Type B pancreatic cell (in vitro differentiated cells): ENCODE measurements around the gene SLC35F3. TPM values are rescaled to one million over a fixed set of nuclear protein-coding genes. Genes with fewer than 3 reads are reported as not detected.
"Not testable (repeated sequence)": the region's sequence is repeated elsewhere in the genome, so short reads cannot be mapped to it uniquely, and the experiment has no call there.

ENCODE experiments used
- DNase-seq: peaks from one replicate; pipeline ENCODE4 v3.0.0; 2021; ENCODE audit warnings: mixed read lengths; ENCODE audit not compliant: unreplicated experiment; ENCODE audit errors: extremely low spot score
- H3K27ac Mint-ChIP-seq: 2 replicates; pipeline ENCODE4 v1.8.0; 2021; ENCODE audit warnings: mild to moderate bottlenecking, mixed read lengths
- H3K27me3 Mint-ChIP-seq: 2 replicates; pipeline ENCODE4 v1.8.0; 2021; ENCODE audit warnings: mixed read lengths
- H3K36me3 Mint-ChIP-seq: 2 replicates; pipeline ENCODE4 v1.8.0; 2021; ENCODE audit warnings: mixed read lengths
- H3K4me1 Mint-ChIP-seq: one replicate; pipeline ENCODE4 v1.8.0; 2021; ENCODE audit warnings: mixed read lengths; ENCODE audit not compliant: unreplicated experiment
- H3K4me3 Mint-ChIP-seq: 2 replicates; pipeline ENCODE4 v1.8.0; 2021; ENCODE audit warnings: mild to moderate bottlenecking, mixed read lengths
- H3K9me3 Mint-ChIP-seq: 2 replicates; pipeline ENCODE4 v1.8.0; 2021; ENCODE audit warnings: mixed read lengths
- CTCF ChIP-seq: fragments of 200-600 bp; sonication (generic); conservative IDR thresholded peaks from 2 replicates; pipeline ENCODE4 v1.5.0; 2021; ENCODE audit warnings: antibody characterized with exemption, mild to moderate bottlenecking
- total RNA-seq: library from RNA; stranded (reverse); gene quantifications from 2 replicates; pipeline ENCODE4 v1.2.1, GENCODE V29; 2021; ENCODE audit warnings: low replicate concordance

SLC35F3 gene
- total RNA-seq, 1 donor from 2014 or later, result 2.1 TPM

GRCh38 chr1:233883671-233884070 is 20.8 kb upstream of the SLC35F3 start:
- no peaks in the 10 kb centered on the region for H3K9me3 Mint-ChIP-seq
- TF ChIP-seq CTCF, result no peak
- peaks cover 3% of the 10 kb centered on the region for H3K27me3 Mint-ChIP-seq
- H3K4me1 Mint-ChIP-seq, result no peaks in the 10 kb centered on the region
- no peak for DNase-seq
- H3K4me3 Mint-ChIP-seq, result peak overlapping the region; percentile 72
- H3K27ac Mint-ChIP-seq, result peak overlapping the region; percentile 88
- no peaks in the 10 kb centered on the region for H3K36me3 Mint-ChIP-seq

GRCh38 chr1:233884461-233885151 is 19.9 kb upstream of the SLC35F3 start:
- H3K27ac Mint-ChIP-seq, result no peak overlapping the region
- no peaks in the 10 kb centered on the region for H3K36me3 Mint-ChIP-seq
- no peak for DNase-seq
- H3K4me1 Mint-ChIP-seq, result no peaks in the 10 kb centered on the region
- H3K4me3 Mint-ChIP-seq, result no peak overlapping the region
- H3K9me3 Mint-ChIP-seq, result no peaks in the 10 kb centered on the region
- H3K27me3 Mint-ChIP-seq, result peaks cover 3% of the 10 kb centered on the region
- TF ChIP-seq CTCF, result no peak

- no peak for TF ChIP-seq CTCF
- no peaks in the 10 kb centered on the region for H3K4me1 Mint-ChIP-seq
- no peaks in the 10 kb centered on the region for H3K36me3 Mint-ChIP-seq
- DNase-seq, result no peak
- H3K27me3 Mint-ChIP-seq, result peaks cover 3% of the 10 kb centered on the region
- no peak overlapping the region for H3K4me3 Mint-ChIP-seq
- no peak overlapping the region for H3K27ac Mint-ChIP-seq
- H3K9me3 Mint-ChIP-seq, result peaks cover 5% of the 10 kb centered on the region
Measured at GRCh38 chr1:233885196-233885920, 19.1 kb upstream of the SLC35F3 start.

GRCh38 chr1:233891151-233891550 is 13.3 kb upstream of the SLC35F3 start:
- not testable (repeated sequence) for DNase-seq, H3K4me1 Mint-ChIP-seq, H3K36me3 Mint-ChIP-seq, H3K4me3 Mint-ChIP-seq, H3K27me3 Mint-ChIP-seq, H3K27ac Mint-ChIP-seq
- peaks cover 10% of the 10 kb centered on the region for H3K9me3 Mint-ChIP-seq

- Mint-ChIP-seq H3K27me3 (peaks cover 45% of the 10 kb centered on the region), H3K9me3 (peaks cover 9% of the 10 kb centered on the region), H3K36me3 (no peaks in the 10 kb centered on the region), H3K4me3 (no peak overlapping the region), H3K4me1 (no peaks in the 10 kb centered on the region), H3K27ac (no peak overlapping the region)
- no peak for DNase-seq
- no peak for TF ChIP-seq CTCF
Measured at GRCh38 chr1:233897325-233898162, 6.9 kb upstream of the SLC35F3 start.
